Esophagus (tissue), 2 donors: ENCODE data around the gene SSMEM1. TPM values are rescaled to one million over a fixed set of nuclear protein-coding genes. Genes with fewer than 3 reads are reported as not detected.
"Not testable (repeated sequence)": the region's sequence is repeated elsewhere in the genome, so short reads cannot be mapped to it uniquely, and the experiment has no call there.

Experiments used
- H3K27ac ChIP-seq, 2 donors: one replicate each; pipeline ENCODE4 v1.5.1; 2013; ENCODE audit warnings: low read depth in 2 of 2, mild to moderate bottlenecking in 2 of 2, inconsistent platforms in 1 of 2, low read length in 1 of 2, moderate library complexity in 1 of 2
- H3K27me3 ChIP-seq, 2 donors: one replicate each; pipeline ENCODE4 v1.6.1; 2013; ENCODE audit warnings: low read length in 2 of 2, control low read depth in 1 of 2, mild to moderate bottlenecking in 1 of 2; ENCODE audit not compliant: insufficient read depth in 2 of 2, control insufficient read depth in 1 of 2
- H3K36me3 ChIP-seq, 2 donors: one replicate each; pipeline ENCODE4 v1.6.1; 2013; ENCODE audit warnings: low read length in 1 of 2; ENCODE audit not compliant: control insufficient read depth in 2 of 2, insufficient read depth in 2 of 2
- H3K4me1 ChIP-seq, 2 donors: one replicate each; pipeline ENCODE4 v1.6.1; 2013; ENCODE audit warnings: low read length in 1 of 2; ENCODE audit not compliant: control insufficient read depth in 2 of 2, insufficient read depth in 2 of 2
- H3K4me3 ChIP-seq, 2 donors: one replicate each; pipeline ENCODE4 v1.5.1; 2013; ENCODE audit warnings: low read length in 2 of 2, mild to moderate bottlenecking in 2 of 2, low read depth in 1 of 2, moderate library complexity in 1 of 2
- H3K9me3 ChIP-seq, 2 donors: one replicate each; pipeline ENCODE4 v1.6.1; 2013; ENCODE audit warnings: mild to moderate bottlenecking in 2 of 2, low read depth in 1 of 2, low read length in 1 of 2, moderate library complexity in 1 of 2; ENCODE audit not compliant: control insufficient read depth in 2 of 2, insufficient read depth in 1 of 2
- whole genome bisulfite sequencing, 2 donors: extraction: QIAGEN DNeasy Blood & Tissue Kit; methylation state at CpG; one replicate each; pipeline ENCODE4 v1.1.7; 2013; 5-methylcytosine and 5-hydroxymethylcytosine counted together
- polyA plus RNA-seq, 2 donors: library from polyadenylated mRNA; stranded (reverse); fragments of 200-250 nt; gene quantifications; one replicate each; pipeline ENCODE4 v1.2.3, GENCODE V29; 2013
- donor health status: healthy with polysubstance abuse.
- donor health status: Bipolar disorder and iron deficiency.

Gene SSMEM1
- polyA plus RNA-seq, 2 donors, result not detected

DNA sequence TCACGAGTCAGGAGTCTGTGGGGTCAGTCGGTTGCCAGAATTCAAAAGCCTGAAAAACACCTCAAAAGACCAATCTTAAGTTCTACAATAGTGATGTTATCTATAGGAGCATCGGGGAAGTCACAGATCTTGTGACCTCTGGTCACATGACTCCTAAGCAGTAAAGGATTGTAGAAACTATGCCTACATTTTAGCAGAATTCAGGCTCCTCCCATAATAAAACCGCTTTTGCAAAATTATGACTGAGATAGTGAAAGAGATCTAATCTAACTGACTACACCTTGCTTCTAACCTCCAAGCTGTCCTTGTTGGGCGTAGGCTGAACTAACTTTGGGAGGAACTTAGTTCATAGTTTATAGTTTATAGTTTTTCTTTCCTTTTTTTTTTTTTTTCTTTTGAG lies 16.6 kb downstream of the SSMEM1 start:
- H3K36me3 ChIP-seq, result no peaks in the 10 kb centered on the region
- H3K27ac ChIP-seq, result no peak overlapping the region
- no peaks in the 10 kb centered on the region for H3K9me3 ChIP-seq
- H3K4me1 ChIP-seq, result no peaks in the 10 kb centered on the region
- no peaks in the 10 kb centered on the region for H3K27me3 ChIP-seq
- WGBS, 2 donors, result 91 to 92% methylated on average over 5 of the region's 5 CpGs
- no peak overlapping the region for H3K4me3 ChIP-seq

GRCh38 chr7:130224923-130225322 lies 17.3 kb downstream of the SSMEM1 start:
- not testable (repeated sequence) for H3K4me1 ChIP-seq, H3K27ac ChIP-seq
- WGBS, 2 donors, result 62 to 64% methylated on average over 3 of the region's 3 CpGs

DNA sequence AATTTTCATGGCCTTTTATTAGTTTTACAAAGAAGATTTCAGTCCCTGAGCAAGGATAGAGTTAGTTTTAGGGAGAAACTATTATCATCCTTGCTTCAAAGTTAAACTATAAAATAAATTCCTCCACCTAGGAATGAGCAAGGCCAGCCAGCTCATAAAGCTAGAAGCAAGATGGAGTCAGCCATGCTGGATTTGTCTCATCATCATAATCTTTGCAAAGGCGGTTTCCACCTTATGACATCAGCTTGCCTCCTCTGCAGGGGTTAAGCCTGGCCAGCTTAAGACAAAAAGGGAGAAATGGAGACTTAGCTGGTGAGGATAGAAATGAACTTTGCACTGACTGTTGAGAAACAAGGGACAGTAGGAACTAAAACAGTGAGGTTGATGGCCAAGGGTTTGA lies 18.7 kb downstream of the SSMEM1 start:
- Histone ChIP-seq H3K4me3 (no peak overlapping the region), H3K27me3 (no peaks in the 10 kb centered on the region), H3K4me1 (no peaks in the 10 kb centered on the region), H3K36me3 (no peaks in the 10 kb centered on the region), H3K9me3 (no peaks in the 10 kb centered on the region), H3K27ac (no peak overlapping the region)
- 91 to 96% methylated on average over 1 of the region's 1 CpG for WGBS, 2 donors

More at GRCh38 chr7:130224923-130225322, 17.3 kb downstream of the SSMEM1 start:
- not testable (repeated sequence) for H3K27me3 ChIP-seq, H3K36me3 ChIP-seq, H3K9me3 ChIP-seq, H3K4me3 ChIP-seq

DNA sequence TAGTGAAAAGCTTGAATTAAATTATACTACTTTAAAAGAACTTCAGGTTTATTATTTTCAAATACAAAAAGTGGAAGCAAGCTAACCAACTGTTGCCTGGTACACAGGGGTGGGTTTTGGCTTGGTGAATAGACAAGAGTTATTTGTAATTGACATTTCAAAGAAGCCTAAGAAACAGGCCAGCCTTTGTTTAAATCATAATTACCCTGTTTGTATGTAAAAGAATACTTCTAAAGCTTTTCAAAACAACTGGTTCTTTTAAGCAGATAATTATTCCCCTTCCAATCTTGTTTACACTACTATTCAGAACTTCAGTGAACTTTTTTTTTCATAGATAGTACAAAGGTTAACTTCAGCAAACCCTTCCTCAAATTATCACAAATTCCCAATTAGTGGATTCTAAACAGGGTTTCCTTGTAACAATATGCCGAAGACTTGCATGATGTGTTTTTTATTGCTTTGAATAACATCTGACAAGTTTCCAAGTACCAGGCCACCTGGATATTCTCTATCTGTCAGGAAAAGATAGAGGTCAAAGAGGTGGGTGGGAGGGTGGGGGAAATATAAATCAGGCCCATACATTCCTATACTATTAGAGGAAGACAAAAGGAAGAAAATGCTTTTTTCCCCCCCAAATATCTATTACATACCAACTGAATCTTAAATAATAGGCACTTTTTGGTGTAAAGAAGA lies 20.4 kb downstream of the SSMEM1 start:
- 58 to 67% methylated on average over 1 of the region's 1 CpG for WGBS, 2 donors
- H3K27me3 ChIP-seq, result no peaks in the 10 kb centered on the region
- H3K27ac ChIP-seq, result no peak overlapping the region
- H3K9me3 ChIP-seq, result no peaks in the 10 kb centered on the region
- no peak overlapping the region for H3K4me3 ChIP-seq
- no peaks in the 10 kb centered on the region for H3K4me1 ChIP-seq
- no peaks in the 10 kb centered on the region for H3K36me3 ChIP-seq

DNA sequence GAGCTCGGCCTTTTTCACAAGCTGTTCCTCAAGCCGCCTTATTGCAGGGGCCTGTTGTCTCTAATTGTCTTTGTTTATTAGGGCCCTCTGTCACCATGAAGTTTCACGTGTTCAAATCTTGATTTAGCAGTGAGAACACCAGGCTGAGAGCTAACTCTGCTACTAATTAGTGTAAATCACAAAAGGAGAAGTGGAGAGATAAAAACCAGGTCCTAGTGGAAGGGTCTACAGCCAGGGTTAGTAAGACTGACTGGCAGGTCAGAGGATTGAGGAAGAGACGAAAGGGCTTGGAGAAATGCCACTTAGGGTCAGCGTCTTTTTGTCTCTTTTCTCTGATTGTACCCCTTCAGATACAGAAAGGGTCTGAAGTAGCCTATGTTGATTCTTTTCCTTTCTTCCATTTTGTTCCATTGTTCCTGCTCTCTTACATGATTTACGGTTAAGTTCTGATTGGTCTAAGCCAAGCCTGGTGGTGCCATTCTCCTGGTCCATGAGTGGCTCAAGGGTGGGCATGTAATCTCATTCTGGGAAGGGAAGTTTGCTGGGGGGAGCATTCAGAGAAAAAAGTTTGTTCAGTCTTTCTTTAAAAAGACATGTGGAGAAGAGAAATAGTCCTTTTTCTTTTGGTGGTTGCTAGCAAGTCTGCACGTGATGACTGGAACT lies 21.3 kb downstream of the SSMEM1 start:
- Histone ChIP-seq H3K36me3 (no peaks in the 10 kb centered on the region), H3K27me3 (no peaks in the 10 kb centered on the region), H3K27ac (no peak overlapping the region), H3K9me3 (no peaks in the 10 kb centered on the region), H3K4me1 (no peaks in the 10 kb centered on the region), H3K4me3 (no peak overlapping the region)
- 82 to 83% methylated on average over 7 of the region's 7 CpGs for WGBS, 2 donors

- not testable (repeated sequence) for H3K9me3 ChIP-seq, H3K4me1 ChIP-seq, H3K36me3 ChIP-seq, H3K4me3 ChIP-seq, H3K27ac ChIP-seq, H3K27me3 ChIP-seq
- 92 to 94% methylated on average over 27 to 28 of the region's 28 CpGs for WGBS, 2 donors
Measured at GRCh38 chr7:130229981-130230380, 22.3 kb downstream of the SSMEM1 start.

- no peak overlapping the region for H3K4me3 ChIP-seq
- WGBS, 2 donors, result 74 to 77% methylated on average over 6 of the region's 6 CpGs
- no peaks in the 10 kb centered on the region for H3K27me3 ChIP-seq
- no peaks in the 10 kb centered on the region for H3K36me3 ChIP-seq
- H3K9me3 ChIP-seq, result no peaks in the 10 kb centered on the region
- no peaks in the 10 kb centered on the region for H3K4me1 ChIP-seq
- H3K27ac ChIP-seq, result no peak overlapping the region
Measured at GRCh38 chr7:130231792-130232191, 24.1 kb downstream of the SSMEM1 start.

- Histone ChIP-seq H3K4me3 (no peak overlapping the region), H3K4me1 (no peaks in the 10 kb centered on the region), H3K27me3 (no peaks in the 10 kb centered on the region), H3K27ac (no peak overlapping the region), H3K9me3 (no peaks in the 10 kb centered on the region), H3K36me3 (no peaks in the 10 kb centered on the region)
- 85 to 86% methylated on average over 2 of the region's 2 CpGs for WGBS, 2 donors
Measured at GRCh38 chr7:130232209-130232608, 24.5 kb downstream of the SSMEM1 start.

DNA sequence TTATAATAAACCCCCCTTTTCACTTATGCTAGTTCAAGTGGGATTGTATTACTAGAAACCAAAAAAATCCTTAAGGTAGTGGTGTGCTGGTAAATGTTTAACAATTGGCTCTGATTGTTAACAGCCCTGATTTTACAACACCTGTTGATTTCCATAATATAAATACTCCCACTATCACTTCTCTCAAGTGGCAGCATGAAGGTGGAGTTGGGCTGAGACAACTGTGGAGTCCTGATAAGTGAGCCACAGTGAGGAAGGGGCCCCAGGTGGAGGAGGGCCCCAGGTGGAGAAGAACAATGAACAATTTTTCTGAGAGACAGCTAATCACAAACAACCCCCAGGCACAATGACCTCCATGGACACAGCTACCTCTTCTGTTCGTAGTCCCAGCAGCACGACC lies 26.4 kb downstream of the SSMEM1 start:
- Histone ChIP-seq H3K27me3 (no peaks in the 10 kb centered on the region), H3K27ac (no peak overlapping the region), H3K4me1 (no peaks in the 10 kb centered on the region), H3K4me3 (no peak overlapping the region), H3K36me3 (no peaks in the 10 kb centered on the region), H3K9me3 (no peaks in the 10 kb centered on the region)
- WGBS, 2 donors, result 81 to 83% methylated on average over 2 of the region's 2 CpGs

DNA sequence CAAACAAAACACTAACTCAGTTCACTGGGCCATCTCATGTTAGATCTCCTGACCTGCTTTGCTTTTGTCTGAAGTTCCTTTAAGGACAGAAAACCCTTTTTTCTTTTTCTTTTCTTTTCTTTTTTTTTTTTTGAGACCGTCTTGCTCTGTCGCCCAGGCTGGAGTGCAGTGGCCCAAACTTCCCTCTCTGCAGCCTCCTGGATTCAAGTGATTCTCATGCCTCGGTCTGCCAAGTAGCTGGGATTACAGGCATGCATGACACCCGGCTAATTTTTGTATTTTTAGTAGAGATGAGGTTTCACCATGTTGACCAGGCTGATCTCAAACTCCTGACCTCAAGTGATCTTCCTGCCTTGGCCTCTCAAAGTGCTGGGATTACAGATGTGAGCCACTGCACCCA lies 28.7 kb downstream of the SSMEM1 start:
- not testable (repeated sequence) for H3K9me3 ChIP-seq, H3K4me3 ChIP-seq, H3K4me1 ChIP-seq, H3K36me3 ChIP-seq, H3K27me3 ChIP-seq, H3K27ac ChIP-seq
- WGBS, 2 donors, result 83 to 86% methylated on average over 4 of the region's 4 CpGs
